Dedifferentiated amniotic fluid mesenchymal stem cell (primary cell): Measurements from ENCODE around the gene DAND5.

Experiments
- DNase-seq: peaks from one replicate; pipeline ENCODE4 v3.0.0-alpha.2; 2016; ENCODE audit errors: extremely low spot score

DAND5 gene

DNA sequence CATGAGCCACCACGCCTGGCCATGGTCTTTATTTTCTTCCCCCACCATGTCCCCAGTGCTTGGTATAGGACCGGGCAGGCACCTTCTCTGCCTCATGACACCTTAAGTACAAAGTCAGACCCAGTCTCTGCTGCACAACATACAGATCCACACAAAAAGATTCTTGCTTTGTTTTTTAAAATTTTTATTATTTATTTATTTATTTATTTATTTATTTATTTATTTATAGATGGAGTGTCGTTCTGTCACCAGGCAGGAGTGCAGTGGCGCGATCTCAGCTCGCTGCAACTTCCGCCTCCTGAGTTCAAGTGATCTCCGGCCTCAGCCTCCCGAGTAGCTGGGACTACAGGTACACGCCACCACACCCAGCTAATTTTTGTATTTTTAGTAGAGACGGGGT lies 23.4 kb downstream of the DAND5 start:
- DNase-seq, result no peak

DNA sequence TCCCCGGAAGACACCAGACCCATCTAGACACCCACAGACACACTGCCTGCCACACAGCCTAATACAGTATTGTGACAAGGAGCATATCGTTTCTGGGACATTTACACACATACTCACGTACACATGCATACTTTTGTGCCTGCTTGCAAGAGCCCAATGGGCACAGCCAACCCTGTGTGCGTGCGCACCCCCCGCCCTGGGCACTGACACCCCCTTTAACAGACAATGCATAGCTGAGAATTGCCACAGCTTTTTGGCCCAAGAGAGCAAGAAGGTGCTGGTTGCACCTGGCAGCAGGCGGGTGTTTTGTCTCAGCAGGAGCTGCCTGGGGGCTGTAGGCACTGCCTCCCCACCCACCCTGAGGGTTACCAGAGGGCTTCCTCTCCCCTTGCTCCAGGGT lies 24.2 kb downstream of the DAND5 start:
- no peak for DNase-seq

DNA sequence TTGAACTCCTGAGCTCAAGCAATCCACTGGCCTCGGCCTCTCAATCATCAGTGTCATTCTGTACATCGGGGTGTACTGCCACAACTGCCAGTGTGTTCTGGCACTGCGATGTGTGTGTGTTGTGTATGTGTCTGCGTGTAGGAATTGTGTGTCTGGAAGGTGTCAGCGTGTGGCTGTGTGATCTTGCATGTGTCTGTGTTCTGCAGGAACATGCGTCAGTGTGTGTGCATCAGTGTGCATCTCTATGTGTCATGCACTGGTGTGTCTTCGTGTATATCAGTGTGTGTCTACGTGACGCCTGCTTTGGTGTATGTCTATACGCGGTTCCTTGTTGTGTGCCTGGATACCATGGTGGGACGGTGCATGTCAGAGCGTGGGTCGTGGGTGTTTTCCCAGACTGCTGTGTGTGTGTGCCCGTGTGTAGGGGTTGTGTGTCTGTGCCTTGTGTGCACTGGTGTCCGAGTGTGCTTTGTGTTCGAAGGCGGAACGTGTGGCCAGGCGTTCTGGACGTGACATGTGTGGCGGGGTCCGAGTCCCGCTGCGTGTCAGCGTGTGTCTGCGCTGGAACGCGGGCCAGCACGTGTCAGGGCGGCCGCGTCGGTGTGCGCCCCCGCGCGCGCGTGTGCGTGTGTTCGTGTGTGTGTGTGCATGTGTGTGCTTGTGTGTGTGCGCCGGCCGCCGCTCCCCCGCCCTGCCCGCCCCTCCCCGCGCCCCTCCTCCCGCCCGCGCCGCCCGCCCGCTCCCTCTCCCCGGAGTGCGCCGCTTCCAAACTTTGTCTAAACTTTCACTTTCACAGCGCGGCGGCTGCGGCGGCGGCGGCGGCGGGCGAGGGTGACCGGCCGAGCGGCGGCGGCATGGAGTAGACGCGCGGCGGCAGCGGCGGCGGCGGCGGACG lies 25.6 kb downstream of the DAND5 start, which contains the start of gene NFIX:
TSS of gene NFIX (plus strand) at position 775 of the 895 bp plus-strand sequence. CDS start 363 bp downstream, outside the sequence.
- peak; percentile 46 for DNase-seq

DNA sequence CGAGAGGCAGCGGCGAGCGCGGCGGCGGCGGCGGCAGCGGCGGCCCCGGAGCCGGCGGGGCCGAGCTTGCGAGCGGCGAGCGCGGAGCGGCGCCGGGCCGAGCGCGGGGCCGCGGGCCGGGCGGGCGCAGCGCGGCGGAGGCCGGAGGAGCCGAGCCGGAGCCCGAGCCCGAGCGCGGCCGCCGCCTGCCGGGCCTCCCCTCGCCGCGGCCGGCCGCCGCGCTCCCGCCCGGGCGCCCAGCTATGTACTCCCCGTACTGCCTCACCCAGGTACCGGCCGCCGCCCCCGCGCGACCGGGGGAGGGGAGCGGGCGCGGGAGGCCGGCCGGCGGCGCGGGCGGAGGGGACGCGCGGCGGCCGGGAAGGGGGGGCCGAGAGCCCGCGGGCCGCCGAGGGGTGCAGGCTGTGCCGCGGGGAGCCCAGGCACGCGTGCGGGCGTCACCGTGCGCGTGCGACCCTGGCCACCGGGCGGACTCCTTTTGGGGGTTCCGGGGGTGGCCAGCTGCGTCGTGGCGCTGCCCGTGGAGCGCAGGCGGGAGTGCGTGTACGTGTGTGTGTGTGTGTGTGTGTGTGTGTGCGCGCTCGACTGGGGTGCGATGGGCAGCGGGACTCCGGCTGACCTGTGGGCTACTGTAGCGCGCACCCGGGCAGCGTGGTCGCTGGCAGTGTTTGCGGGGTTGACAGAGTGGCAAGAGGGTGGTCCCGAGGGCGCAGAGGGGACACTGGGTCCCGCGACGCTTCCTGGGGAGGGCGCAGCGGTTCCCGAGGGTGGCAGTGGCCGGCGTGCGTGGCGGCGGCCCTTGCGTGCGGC lies 26.4 kb downstream of the DAND5 start:
- no peak for DNase-seq

DNA sequence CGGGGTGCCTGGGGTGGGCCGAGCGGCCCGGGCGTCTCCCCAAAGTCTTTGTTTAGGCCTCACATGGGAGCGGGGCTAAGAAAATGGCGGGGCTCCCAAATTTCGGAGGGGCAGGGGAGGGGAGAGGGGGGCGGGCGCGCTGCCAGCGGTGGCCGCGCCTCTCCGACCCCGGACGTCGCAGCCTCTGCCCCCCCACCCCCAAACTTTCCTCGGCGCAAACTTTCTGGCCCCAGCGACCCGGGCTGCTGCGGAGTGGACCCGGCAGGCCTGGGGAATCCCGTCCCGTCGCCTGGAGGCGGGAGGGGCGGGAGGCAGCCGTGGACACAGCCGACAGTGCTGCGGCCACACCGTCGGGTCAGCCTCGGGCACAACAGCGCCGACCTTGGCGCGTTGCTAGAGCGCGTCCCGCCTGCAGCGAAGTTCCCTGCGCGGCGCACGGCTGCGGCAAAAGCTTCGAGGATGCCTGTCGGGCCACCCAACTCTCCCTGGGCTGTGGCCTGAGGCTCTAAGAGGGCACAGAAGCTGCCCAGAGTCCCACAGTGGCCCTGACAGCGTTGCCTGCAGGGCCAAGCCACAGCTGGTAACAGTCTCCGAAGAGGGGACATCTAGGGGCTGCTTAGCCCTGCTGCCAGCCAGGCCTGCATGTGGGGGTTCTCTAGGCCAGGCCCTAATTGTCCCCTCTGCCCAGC lies 27.2 kb downstream of the DAND5 start:
- no peak for DNase-seq

DNA sequence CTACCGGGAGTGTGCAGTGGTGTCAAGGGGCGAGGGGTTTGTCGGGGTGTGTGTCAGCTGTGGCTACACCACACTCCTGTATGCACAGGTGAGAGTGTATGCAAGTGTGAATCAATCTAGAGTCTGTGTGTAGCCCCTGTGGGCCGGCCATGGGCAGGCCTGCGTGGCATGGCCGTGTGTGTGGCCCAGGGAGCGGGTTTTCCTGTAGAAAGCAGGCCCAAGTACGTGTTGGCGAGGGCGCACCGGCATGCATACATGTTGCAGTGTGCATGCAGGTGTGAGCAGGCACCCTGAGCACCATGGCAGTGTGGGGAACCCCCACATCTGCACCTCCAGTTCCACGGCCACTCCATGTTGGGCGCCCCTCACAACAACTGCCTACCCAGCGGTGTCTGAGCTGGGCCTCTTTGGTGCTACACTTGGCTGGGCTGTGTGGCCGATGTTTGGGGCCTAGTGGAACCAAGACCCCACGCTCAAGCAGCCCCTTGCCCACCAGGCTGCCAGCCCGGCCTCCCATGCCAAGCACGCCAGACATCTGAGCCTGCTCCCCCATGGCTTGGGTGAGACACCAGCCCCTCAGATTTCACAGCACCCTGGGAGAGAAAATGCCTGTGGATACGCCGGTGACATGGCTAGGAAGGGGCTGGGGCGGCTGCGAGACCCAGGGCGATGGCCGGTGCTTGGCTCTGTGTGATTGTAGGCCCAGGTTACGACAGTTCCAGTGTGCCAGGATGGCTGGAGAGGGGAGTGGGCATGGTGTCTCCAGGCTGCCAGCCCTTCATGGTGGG lies 28.0 kb downstream of the DAND5 start:
- DNase-seq, result no peak

DNA sequence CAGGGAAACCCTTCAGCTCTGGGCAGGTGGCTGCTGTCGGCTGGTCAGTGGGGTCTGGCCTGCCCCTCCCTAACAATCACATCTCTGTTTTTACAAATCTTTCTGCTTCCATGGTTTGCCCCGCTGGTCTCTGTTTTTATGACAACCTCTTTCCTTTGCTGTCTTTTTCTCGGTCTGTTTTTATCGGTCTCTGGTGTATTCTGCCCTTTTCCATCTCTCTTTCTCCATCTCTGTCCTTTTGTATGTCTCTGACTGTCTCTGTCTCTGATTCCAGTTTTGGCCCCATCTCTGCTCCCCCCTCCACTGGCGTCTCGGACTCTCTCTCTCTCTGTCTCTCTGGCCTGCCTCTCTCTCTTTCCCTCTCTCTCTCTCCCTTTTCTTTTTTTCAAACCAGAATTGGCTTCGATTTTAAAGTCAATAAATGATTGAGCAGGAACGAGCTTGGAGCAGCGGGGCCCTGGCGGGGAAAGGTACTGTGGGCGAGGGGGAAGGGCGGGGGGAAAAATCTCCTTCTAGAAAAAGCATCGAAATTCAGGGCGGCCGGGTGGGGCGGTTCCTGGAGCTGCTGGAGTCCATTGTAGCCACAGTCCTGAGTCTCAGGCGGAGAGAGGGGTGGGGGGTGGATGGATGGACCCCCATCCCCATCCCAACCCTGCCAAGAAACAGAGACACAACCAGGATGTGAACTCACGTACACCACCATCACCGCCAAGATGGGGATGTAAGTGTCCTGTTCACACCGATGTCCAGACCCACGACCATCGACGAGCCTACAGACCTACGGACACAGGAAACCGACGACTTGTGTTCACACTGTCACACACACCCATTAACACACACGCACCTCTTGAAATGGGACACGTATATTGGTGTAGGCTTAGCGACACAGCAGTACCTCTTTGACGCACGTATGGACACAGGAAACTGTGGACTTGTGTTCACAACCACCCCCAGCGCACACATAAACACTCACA lies 28.9 kb downstream of the DAND5 start:
- DNase-seq, result no peak

DNA sequence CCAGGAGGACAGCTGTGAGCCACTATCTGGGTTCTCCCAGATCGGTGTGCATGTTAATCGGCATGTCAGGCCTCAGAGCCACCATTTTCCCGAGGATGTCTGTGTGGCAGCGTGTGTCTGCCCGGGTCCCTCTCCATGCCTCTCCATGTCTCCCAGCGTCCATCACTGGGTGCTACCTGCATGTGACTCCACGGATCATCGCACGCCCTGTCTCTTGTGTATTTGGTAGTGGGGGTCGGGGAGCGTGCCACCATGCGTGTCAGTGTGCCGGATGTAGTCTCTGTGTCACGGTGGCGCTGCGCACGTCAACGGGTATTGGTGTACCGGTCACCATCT lies 31.8 kb downstream of the DAND5 start:
- DNase-seq, result no peak

DNA sequence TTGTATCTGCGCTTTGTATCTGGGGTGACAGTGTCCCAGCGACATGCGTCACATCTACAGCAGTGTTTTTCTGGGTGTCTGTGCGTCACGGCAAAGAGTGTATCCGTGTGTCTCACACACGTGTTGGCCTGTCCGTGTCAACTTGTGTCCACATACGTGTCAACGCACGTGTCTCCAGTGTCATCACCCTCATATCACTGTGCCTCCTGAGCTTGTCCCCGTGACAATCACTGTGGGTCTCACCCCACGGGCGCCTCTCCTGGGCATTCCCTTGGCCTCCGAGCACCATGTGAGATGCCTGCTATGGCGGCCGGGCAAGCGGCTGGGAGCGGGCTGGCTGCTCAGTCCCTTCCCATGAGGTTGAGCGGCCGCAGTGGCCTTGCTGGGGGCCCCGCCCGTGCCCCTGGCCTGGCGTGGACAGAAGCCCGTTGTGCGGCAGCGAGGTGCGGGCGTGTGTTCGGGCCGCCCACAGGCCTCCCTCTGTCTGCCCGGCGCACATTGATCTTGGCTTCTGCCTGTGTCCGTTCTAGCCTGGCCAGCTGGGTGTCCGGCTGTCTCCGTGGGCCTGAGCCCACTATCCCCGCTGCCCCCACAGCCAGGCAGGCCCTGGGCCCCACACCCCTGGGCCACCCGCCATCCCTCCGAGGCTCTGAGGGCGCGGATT lies 32.3 kb downstream of the DAND5 start:
- no peak for DNase-seq

DNA sequence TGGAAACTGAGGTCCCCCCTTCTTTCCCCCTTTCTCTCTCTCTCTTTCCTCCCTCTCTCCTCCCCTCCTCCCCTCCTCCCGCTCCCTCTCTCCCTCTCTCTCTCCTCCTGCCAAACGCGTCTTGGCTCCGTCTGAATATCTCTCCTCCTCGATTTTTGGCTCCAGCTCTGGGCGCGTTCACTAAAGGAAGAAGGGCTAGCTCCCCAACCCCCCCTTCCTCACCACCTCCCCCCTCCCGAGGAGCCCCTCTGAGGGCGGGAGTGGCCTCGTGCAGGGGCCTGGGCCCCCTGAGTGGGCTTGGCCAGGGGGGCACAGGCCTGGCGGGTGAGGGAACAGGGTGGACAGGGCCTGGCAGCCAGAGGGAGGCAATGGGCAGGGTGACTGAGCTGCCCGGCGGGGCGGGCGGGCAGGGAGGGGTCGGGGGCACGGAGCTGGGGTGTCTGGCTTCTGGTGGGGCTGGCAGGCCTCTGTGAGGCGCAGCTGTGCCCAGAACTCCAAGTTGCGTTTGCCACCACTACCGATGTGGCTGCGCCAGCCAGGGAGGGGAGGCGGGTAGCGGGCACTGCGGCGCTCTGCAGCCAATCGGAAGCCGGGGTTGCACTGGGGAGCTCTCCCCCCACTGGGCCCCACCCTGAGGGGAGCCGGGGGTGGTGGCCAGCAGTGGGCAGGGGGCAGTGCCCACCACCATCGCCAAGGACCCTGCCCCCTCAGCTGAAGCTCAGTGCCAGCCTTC lies 33.0 kb downstream of the DAND5 start:
- no peak for DNase-seq

DNA sequence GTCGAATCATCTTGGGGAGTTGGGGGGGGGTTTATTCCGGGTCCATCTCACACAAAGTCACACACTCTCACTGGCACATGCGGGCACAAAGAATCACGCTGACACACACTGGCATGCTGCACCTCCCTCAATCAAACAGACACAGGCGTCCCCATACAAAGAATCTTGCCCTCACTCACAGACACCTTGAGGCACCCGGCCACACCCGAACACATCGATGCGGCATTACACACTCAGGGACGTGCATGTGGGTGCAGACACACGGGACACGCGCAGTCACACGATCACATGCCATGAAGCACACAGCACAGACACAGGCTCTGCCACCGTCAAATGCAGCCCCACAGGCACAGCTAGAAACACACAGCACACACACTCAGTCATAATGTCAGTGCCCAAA lies 33.7 kb downstream of the DAND5 start:
- DNase-seq, result no peak

DNA sequence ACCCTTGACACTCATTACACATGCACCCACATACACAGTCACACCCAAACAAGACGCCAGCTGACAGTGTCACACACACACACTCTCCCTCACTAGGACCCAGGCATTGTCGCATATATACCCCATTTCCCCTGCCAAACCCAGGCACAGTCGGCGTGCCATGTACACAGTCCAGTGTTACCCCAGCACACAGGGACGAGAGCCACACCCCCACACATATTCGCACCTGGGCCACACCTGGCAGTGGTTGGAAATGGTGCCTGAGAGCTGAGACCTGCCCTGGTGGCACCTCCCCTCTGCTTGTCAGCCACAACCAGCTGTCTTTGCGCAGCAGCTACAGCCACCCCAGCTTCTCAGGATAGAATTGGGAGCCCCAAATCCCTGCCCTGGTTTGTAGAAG lies 34.9 kb downstream of the DAND5 start:
- DNase-seq, result no peak

DNA sequence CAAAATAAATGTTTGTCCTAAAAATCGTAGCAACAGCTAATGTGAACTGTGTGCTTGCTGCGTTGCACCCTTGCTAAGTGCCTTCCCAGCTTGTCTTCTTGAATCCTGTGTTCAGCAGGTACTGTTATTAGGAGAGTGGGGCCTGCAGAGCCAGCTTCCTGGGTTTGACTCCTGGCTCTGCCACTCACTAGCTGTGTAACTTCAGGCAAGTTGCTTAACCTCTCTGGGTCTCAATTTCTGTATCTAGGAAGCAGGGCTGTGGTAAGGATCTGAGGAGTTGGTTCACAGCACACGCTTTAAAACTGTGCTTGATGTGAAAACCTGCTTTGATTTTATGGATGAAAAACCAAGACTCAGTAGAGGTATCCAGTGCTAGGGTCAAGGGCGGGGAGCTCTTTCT lies 35.9 kb downstream of the DAND5 start:
- no peak for DNase-seq

DNA sequence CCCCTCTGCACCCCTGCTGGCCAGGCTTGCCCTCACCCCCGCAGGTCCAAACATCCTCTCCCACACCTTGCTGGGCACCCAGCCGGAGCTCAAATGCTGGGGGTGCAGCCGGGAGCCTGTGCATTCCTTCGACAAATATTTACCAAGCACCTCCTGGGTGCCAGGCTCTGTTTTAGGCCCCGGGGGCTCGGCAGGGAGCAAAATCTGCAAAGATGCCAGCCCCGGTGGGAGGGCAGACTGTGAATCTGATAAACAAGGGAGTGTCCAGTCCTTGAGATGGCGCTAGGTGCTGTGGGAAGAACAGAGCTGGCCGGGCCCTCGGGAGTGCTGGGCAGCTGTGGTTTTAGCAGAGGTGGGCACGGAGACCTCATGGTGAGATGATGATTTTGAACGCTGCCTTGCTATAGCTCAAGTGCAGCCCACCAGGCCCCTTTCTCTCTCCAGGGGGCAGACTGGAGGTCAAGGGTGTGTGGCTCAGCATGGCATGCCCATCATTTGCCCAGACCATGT lies 36.5 kb downstream of the DAND5 start:
- no peak for DNase-seq

DNA sequence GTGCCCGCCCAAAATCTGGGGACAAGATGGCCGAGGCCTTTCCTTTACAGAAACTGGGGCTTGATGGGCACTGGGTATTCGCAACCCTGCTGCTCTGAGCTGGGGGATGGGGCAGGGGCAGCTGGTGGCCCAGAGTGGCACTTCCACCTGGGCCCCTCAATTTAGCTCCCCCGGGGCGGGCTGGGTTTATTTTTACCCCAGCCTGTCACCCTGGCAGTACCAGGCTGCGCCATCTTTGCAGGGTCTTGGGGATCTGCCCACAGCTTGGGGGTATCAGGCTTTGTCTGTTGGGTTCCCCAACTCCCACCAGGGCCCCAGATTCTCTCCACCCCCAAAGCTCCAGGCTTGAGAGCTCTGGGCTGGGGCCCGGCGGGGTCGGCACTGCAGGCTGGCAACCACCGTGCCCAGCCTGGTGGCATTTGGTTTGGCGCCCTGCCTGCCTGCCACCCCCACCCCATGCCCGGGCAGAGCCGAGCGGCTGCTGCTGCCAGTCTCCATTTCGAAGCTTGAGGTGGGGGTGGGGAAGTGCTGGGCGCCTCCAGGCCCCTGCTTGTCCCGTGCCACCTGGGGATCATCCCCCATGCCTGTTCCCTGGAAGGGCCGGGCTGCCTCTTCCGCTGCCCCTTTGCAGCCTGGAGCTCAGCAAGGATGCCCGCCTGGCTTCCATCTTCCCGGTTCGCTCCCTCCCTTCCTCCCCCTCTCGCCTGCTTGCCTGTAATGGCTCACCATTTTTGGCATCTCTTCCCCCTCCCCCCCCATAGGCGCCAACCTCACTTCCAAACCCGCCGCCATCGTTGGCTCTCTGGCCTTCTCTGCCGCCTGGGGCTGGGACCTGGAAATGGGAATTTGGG lies 37.3 kb downstream of the DAND5 start:
- no peak for DNase-seq

DNA sequence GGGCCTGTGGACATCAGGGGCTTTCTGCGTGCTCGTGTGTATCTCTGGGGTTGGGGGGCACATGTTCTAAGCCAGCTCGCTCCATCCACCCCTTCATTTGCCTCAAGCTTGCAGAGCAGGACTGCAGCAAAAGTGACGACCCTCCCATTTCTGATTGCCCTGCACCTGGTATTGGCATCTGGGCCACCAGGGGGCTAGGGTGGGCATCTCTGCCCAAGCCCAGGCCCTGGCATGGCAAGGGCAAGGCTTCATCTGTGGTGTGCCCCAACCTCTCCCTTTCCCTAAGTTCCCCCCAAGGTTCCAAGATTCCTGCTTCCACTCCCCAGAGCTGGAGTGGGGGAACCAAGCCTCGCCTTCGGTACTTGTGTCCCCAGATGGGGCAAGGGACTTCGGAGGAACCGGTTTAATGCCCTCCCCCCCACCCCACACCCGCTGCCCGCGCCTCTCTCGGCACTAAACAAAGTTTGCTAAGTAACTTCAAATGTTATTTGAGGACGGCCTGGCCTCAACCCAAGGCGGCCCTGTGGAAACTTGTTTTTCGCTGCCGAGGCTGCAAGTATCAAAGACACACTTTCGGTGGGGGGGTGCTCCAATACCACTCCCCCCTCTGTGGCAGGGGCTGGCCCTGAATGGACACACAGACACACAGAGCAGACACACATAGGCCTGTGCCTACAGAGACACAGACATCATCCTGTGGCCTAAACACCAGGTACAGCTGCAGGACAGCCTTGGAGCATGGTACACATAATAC lies 38.1 kb downstream of the DAND5 start:
- no peak for DNase-seq
